ENCODE data around the gene STARD8.
"Not testable (repeated sequence)": the region's sequence is repeated elsewhere in the genome, so short reads cannot be mapped to it uniquely, and the experiment has no call there.

The STARD8 gene

DNA sequence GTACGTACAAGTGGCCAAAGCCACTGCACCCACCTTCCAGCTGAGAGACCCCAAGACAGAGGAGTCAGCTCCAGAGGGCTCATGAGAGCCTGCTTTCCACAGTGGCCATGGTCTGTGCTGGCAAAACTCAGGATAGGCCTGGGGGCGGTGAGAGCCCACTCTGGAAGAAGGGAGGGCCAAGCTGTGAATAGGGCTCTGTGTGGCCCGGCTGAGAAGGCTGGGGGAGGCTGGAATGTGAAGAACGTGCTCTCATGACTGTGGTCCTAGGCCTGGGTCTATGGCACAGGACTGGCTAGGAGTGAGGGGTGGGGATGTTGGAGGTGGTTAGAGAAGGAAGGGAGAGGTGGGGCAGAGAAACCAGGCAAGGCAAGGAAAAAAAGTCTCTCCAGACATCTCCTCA lies 13.3 kb downstream of the STARD8 start:
- DNase-seq, result no peak

DNA sequence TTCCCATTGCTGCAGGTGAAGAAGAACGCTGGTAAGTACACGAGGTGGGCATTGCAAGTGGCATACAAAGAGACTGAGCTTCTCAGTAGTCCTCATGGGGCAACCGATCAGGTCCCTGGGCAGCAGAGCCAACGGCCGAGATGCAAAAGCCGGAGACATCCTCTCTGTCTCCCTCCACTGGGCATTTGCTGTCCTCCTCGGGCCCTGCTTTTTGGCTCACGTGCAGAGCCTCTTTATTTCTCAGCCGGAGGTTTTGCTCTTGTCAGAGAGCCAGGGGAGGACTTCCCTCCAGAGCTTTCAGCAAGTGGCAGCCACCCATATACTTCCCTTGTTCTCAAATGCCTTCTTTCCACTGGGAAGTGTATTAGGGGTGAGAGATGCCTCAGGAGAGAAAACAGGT lies 18.0 kb downstream of the STARD8 start:
- DNase-seq, result no peak

DNA sequence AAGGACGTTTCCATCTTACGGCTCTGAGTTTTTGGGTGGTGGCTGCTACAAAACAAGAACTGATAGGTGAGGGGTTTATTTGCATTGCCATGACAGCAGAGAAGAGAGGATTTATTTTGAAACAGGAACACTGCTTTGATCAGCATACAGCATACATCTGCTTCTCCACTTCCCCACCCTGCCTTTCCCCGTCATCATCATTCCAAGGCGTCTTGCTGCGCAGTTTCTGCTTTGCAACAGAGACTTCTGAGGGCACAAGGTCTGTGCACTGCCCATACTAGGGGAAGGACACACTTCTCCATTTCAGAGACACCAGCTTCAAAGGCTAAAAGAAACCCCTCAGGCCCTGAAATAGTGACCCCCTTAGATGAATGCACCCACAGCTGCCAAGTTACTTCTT lies 19.1 kb downstream of the STARD8 start:
- no peak for DNase-seq

DNA sequence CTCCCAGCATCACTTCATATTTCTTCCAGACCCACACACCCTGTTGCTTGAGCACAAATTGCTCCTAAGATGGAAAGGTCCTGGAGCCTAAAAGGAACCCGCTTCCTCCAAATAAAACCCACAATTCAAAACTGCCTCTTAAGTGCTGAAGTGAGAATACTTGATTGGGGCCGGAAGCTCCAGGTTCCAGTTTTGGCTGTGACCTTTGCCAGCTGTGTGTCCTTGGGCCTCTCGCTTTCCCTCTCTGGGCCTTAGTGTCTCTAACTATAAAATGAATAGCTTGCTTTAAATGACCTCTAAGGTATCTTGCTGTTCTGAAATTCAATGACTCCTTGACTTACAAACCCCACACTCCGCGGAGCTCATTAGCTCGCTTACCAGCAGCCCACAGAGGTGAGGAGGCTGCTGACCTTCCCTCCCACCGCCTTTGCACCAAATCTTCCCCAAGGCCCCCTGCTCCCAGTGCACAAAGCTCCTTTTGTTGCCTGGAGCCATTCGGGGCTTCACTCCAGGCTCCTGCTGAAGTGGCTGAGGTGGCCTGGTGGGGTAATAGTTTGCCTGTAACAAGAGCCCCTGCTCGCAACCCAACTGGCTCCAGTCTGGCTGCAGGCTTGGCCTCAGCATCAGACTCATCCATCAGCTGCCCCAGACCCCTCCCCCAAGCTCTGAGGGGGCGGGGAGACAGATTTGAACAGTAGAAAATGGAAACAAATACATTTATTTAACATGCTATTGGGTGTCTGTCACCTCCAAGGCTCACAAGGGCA lies 21.8 kb downstream of the STARD8 start:
- DNase-seq, result no peak

DNA sequence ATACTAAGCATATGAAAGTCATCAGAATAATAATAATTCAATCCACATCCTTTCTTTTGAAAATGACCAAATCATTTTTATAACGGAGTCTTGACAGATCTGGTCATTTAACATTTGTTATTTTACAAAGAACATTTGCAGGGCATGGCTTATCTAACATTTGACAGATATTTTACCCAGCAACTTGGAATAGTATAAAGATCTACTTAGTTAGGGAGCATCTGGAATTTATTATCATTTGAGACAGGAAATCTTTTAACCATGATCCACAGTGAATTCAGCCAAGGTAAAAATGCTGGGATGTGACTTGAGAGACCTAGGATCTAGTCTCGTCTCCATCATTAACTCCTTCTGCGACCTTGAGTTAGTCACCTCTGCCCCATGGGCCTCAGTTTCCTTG lies 22.4 kb downstream of the STARD8 start:
- no peak for DNase-seq

DNA sequence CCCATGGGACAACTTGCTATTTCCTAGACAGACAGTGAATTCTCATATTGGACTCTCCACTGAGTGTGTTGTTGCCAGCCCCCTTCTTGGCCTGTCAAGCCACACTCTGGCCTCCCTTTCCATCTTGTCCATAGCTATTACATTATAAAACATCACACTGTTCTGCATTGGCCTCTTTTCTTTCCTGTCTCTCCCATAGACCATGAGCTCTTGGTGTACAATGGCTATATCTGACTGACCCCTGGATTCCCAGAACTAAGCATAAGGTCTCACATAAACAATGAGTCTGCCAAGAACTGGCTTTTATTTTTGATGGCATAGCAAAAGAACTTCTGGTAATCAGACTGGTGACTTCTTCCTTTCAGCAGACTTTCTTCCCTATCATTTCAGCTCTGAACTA lies 23.8 kb downstream of the STARD8 start:
- no peak for DNase-seq

DNA sequence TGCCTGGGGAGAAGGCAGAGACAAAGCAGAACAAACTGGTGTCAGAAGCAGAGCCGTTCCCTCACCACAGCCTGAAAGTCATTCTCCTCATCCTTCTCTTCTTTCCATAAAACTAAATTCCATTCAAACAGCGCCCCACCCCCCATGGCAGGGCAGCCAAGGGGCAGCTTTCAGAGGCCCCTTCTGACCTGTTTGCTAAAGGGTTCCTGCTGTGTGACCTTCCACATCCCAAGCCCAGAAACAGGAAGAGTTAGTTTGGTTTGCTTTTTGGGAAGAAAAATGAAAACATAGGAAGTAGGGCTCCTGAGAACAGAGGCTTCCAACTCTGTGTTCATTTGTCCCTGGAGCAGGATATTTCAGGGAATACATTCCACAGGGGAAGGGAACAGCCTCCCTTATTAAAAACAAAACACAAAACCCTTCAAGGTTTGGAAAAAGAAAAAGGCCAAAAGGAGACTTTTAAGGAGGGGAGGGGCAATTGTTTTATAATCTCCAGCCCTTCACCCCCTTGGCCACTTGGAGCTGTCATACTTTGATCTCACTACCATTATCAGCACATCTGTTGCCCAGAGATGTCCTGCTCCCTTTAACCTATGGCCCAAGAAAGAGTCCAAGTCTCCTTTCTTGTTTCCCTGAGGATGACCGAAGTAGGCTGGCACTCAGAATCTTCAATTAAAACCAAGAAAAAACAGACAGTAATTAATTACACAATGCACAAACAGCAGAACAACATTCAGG lies 25.3 kb downstream of the STARD8 start:
- no peak for DNase-seq

DNA sequence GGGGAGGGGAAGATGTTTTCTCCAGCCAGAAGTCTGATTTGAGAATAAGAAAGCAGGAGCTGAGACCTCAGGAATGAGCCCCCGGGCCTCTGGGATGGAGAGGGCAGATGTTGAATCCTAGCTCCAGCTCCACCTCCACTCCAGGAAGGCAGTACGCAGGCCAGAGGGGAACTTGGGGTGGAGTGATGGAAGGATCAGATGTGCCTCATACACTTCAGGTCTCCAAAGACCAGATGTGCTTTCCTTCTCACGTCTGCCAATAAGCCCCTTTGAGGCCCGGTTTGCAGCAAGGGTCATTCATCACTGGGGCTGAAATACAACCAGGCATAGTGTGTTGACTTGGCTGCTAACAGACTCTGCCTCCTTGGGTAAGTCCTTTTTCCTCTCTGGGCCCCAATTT lies 28.1 kb downstream of the STARD8 start:
- no peak for DNase-seq

DNA sequence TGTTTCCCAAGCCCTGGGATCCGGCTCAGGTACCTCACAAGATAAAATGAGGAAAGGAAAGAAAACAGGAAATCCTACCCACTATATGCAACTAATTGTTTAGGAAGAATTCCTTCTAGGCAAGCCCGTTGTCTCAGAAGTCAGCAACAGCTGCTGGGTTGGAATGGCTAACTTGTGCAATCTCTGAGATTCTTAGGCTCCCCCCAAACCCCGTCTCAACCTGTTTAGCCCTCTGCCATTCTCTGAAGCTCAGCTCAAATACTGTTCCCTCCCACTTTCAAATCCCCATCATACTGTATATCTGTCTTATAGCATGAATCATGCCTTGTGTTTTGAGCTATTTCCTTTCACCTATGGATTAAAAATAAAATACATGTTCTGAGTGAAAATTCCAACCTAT lies 28.9 kb downstream of the STARD8 start:
- no peak for DNase-seq

DNA sequence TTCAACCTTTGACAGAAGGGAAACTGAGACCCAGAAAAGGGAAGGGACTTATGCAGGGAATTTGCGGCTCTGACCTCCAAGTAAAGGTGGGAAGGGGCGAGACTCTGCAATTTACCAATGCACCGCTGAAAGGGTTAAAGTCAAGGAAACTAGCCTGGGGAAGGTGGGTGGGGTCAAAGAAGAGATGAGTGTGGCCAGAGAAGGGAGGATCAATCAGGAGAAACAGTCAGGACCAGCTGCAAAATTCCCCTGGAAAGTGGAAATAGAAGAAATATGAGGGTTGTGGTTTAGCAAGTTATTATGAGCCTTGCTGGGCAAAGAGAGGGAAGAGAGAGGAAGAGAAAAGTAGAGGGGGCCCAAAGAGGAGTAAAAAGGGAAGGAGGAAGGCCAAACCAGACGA lies 30.5 kb downstream of the STARD8 start:
- no peak for DNase-seq

DNA sequence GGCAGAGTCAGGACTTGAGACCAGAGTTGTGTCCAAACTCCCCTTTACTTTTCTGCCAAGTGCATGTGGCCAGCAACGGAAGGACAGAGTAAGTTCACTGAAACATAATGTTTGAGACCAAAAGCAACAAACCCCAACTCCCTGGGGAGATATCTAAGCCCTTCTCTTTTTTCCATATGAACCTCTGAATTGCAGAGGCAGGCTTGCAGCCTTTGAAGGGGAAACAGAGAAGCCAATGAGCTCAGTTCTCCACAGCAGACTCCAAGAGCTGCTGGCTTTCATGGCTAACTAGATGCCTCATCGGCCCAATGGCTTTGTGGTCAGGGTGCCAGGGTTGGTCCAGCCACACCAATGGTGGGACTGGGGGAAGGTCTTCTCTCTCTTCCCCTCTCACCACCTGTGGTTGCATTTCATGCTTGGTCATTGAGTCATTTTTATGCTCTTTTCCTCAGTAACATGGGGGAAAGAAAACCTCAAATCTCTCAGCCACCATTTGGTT lies 34.0 kb downstream of the STARD8 start:
- no peak for DNase-seq

DNA sequence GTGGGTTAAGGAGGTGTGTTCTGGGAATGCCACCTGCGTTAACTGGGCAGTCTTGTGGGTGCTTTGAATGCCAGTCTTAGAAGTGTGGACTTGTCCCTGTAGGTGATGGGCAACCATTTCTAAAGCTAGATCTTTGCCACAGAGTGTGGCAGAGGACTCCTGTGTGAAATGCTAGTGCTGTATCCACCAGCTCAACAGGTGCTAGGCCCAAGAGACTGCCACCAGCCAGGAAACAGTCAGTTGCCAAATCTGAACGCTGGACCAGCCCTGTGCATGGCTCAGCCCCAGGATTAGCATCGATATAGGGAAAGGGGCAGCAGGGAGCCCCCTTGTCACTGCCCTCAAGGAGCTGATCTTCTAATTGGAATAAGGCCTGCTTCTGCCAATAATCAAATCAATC lies 35.3 kb downstream of the STARD8 start:
- DNase-seq, result no peak

DNA sequence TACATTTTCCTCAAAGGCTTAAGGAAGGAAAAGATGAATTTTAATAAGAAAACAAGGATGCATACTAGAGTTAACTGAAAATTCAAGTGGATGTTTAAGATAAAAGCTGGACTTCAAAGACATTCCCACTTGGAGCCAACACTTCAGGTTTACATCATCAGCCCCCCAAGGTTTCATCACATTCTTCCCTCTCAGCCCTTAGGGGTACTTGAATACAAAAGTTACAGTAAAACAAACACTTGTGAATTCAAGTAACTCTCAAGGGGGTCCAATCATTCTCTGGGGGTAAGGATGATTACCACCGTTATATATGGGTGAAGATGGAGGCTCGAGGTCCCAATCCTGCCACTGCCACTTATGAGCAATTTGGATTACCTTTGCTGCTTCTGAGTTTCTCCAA lies 36.1 kb downstream of the STARD8 start:
- no peak for DNase-seq

DNA sequence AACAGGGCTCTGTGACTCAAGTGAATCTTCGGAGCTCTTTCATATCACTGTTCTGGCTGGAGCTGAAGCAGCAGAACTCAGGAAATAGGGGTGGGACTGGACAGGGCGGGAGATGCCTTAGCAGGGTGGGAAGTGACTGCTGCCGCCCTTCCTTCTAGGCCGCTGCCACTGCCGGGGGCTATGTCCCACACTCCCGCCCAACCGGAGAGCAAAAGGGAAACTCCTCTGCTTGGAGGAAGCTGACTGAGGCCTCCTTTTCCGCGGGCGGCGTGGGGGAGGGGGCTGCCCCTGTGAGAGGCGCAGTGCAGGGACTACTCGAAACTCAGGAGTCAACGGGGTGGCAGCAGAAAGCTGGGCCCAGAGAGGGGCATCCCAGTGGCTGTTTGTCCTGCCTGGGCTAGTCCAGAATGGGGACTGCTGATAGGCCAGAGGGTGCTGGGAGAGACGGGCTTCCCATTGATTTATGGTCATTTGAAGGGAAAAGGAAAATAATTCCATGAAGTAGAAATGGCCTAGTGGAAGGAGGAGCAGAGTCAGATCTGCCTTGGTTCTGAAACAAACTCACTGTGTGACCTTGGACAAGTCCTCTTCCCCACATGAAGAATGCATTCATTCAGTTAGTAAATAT lies 36.9 kb downstream of the STARD8 start:
- peak; percentile 27 for DNase-seq

DNA sequence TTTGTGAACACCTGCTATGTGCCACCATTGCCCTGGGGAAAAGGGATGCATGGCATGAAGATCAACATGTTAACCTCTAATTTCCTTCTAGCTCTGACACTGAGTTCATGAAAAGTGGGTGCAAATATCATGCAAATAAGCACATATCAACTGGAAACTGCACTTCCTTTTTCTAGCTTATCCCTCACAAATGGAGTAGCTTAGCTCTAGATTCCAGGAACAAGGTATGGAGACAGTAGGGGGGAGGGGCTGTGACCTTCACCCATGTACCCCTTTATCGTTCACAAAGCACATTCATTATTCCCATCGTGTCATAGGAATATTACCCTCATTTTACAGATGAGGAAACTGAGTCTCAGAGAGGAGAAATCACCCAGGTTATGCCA lies 37.4 kb downstream of the STARD8 start:
- no peak for DNase-seq

DNA sequence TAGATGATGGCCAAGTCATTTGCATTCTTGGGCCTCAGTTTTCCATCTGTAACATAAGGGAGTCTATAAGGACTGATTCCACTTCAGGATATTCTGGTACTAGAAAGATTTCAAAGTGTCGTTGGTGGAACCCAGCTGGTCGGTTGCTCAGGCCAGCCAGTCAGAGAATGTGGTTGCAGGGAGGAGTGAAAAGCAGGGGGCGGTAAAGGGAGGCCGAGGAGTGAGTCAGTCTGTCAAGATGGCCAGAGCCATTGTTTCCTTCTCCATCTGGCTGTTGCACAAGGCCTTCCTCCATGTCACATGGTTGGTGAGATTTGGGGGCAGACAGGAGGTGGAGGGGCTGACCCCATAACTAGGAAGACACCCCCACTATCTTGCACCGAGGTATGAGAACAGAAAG lies 38.2 kb downstream of the STARD8 start:
- DNase-seq, result no peak

DNA sequence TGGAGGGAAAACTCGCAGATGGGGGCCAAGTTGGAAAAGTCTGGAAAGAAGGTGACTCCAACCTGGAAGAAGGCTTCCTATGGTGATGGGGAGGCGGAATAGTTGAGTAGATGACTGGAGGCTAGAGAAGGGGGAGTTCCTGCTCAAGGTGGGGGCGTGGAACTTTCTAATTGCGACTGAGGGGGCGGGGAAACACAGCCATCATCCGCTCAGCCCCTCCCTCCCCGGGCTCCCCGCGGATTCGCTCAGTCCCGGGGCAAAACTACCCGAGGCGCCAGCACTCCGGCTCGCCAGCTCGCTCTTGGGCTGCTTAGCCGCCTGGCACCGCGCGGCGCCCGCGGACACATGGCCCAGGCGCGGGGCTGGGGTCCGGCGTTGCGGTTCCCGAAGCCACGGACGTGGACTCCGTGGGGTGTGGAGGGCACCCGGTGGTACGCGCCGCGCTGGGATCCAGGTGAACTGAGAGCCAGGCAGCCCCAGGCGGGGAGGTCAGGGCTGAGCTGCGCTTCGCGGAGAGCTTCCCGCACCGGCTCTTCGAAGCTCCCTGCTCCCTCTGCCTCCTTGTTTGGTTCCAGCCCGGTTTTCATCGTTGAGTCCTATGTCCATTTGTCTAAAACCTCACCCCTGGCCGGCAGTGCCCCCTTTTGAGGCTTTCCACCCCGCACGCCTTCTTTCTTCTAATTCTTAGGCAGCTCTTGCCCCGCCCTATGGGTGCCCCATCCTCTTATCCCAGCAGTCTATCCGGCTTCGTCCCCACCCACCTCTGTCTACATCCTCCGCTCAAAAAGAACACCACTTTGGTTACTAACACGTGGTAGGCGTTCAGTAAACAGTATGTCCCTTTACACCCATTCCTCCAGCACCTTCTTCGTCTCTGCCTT lies 38.9 kb downstream of the STARD8 start:
- peak; percentile 39 for DNase-seq

DNA sequence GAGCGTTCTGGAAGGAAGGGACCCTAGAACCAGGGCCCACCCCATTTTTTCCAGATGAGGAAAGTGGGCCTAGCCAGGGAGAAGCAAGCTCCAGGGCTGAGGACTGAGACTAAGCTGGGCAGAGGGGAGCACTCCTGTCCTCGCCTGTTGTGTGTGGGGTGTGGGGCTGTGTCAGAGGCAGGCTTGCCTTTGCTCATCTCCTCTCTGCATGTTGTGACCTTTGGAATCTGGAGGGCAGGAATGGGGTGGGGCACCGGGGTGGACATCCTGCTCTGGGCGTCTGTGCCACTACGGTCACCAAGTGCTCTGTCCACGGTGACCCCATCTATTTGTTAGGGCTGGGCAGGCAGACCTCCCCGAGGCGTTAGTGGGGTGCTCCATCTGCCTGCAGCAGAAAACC lies 41.5 kb downstream of the STARD8 start:
- not testable (repeated sequence) for DNase-seq

DNA sequence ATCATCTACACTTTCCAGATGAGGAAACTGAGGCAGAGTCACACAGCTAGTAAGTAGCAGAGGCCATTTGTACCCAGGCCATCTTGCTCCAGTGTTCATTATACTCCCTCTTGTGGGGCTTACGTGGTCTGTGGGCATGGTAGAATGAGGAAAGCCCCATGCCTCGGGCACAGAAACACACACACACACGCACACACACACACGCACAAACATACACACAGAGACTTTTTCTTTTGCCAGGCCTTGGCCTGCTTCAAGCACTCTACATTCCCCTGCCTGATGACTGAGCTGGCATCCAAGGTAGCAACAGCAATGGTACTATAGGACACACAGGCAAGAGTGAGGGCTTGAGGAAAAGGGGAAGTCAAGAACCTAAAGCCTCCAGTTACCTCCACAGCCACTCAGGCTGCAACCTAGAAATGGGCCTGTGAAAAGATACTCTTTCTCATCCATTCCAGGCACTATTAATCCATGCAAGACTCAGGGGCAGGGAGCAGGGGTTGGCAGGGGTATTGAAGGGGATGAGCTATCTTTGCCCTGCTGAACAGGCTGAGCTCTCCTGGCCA lies 43.6 kb downstream of the STARD8 start:
- DNase-seq, result no peak

DNA sequence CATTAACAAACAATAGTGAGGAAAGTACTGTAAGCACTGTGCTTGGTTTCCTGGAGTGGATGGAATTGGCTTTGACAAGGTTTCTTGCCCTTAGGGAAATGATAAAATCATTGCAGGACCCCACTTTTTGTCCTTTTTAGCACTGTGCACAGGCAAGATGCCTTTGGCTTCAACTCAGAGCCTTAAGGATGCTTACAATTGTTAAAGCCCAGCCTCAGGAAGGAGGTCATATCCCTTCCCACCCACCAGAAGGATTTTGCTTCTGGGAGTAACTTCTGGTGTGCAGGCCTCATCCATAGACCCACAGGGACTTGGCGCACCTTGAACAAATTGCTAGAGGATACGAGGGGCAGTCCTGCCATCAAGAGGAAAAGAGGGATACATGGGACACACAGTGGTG lies 44.5 kb downstream of the STARD8 start:
- no peak for DNase-seq

DNA sequence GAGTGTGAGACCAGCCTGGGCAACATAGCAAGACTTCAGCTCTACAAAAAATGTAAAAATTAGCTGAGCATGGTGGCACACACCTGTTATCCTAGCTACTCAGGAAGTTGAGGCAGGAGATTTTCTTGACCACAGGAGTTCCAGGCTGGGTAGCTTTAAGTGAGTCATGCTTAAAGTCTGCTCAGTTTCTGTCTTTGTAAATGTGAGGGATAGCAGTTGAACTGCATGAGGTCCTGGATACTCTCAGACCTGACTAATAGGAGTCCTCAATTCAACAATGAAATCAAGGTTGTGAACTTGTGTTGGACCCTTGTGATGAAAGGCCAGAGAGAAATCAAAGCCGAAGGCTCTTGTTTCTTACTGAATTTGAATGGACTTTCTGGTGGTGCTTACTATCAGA lies 45.2 kb downstream of the STARD8 start:
- no peak for DNase-seq
